H1 (cell line): Measurements from ENCODE around the gene PDGFD. TPM values are rescaled to one million over a fixed set of nuclear protein-coding genes. Genes with fewer than 3 reads are reported as not detected.

Source experiments
- CTCF ChIA-PET: fragments of 300-600 bp; sonication (Branson Sonifier 250); formaldehyde crosslinking; loops from one replicate; lab custom pipeline; 2021; ENCODE audit not compliant: partially characterized antibody; lab: Charles Lee
- POLR2A ChIA-PET: fragments of 300-600 bp; sonication (Branson Sonifier 250); formaldehyde crosslinking; loops from one replicate; lab custom pipeline; 2021; ENCODE audit warnings: inconsistent platforms; ENCODE audit not compliant: partially characterized antibody; lab: Charles Lee
- DNase-seq, 2 experiments: peaks; one replicate each; pipeline versions ENCODE4 v3.0.0 to v3.0.0-alpha.2; 2010 to 2022; ENCODE audit warnings: low spot score in 2 of 2, low read depth in 1 of 2, mixed read lengths in 1 of 2
- FAIRE-seq: peaks from 2 replicates; lab custom pipeline; 2011; peaks lifted over from hg19 to GRCh38; lab: Jason Lieb, UNC
- H2AFZ ChIP-seq: 2 replicates; pipeline ENCODE4 v1.8.1; 2012; ENCODE audit warnings: low read length, inconsistent platforms
- H2AK5ac ChIP-seq: 2 replicates; pipeline ENCODE4 v1.6.1; 2013; ENCODE audit warnings: low read depth, low read length
- H2BK120ac ChIP-seq: replicated peaks from 2 replicates; pipeline ENCODE3; 2013; ENCODE audit warnings: low read depth, low read length, inconsistent platforms
- H2BK12ac ChIP-seq: 2 replicates; pipeline ENCODE4 v1.6.1; 2013; ENCODE audit warnings: low read depth, low read length
- H2BK15ac ChIP-seq: 2 replicates; pipeline ENCODE4 v1.6.1; 2013; ENCODE audit warnings: low read length
- H2BK20ac ChIP-seq: 2 replicates; pipeline ENCODE4 v1.6.1; 2013; ENCODE audit warnings: low read length
- H2BK5ac ChIP-seq: 2 replicates; pipeline ENCODE4 v1.6.1; 2013; ENCODE audit warnings: low read depth, low read length
- H3K14ac ChIP-seq: 2 replicates; pipeline ENCODE4 v1.6.1; 2013; ENCODE audit warnings: inconsistent platforms; ENCODE audit not compliant: insufficient read length
- H3K18ac ChIP-seq: 2 replicates; pipeline ENCODE4 v1.6.1; 2013; ENCODE audit warnings: low read length; ENCODE audit errors: extremely low read depth
- H3K23ac ChIP-seq: 2 replicates; pipeline ENCODE4 v1.6.1; 2013; ENCODE audit warnings: inconsistent platforms; ENCODE audit not compliant: insufficient read length
- H3K23me2 ChIP-seq: 2 replicates; pipeline ENCODE4 v1.6.1; 2013; ENCODE audit warnings: low read depth, low read length
- H3K27ac ChIP-seq: 2 replicates; pipeline ENCODE4 v1.6.1; 2011; ENCODE audit warnings: low read depth, low read length, inconsistent platforms
- H3K27me3 ChIP-seq, 4 experiments: replicated peaks in 1 of 4; 1 replicate in 1 of 4; 2 replicates in 3 of 4; pipeline versions ENCODE4 v1.6.1 to v1.8.1; 2011 to 2013; ENCODE audit warnings: low read length in 3 of 4, mild to moderate bottlenecking in 3 of 4, inconsistent platforms in 2 of 4, mixed read lengths in 2 of 4, moderate library complexity in 1 of 4; ENCODE audit not compliant: control insufficient read depth in 3 of 4, insufficient read depth in 3 of 4; ENCODE audit errors: extremely low read depth in 1 of 4
- H3K36me3 ChIP-seq, 4 experiments: 2 replicates each; pipeline versions ENCODE4 v1.6.1 to v1.8.1; 2011 to 2013; ENCODE audit warnings: mild to moderate bottlenecking in 4 of 4, low read length in 3 of 4, moderate library complexity in 2 of 4, control low read depth in 1 of 4, inconsistent platforms in 1 of 4; ENCODE audit not compliant: insufficient read depth in 4 of 4, control insufficient read depth in 2 of 4
- H3K4ac ChIP-seq: replicated peaks from 2 replicates; pipeline ENCODE3; 2013; ENCODE audit warnings: low read length, low read depth, mixed read lengths, inconsistent platforms; ENCODE audit not compliant: insufficient read length
- H3K4me1 ChIP-seq, 4 experiments: replicated peaks in 1 of 4; 1 replicate in 1 of 4; 2 replicates in 3 of 4; pipeline versions ENCODE4 v1.6.1 to v1.8.1; 2011 to 2013; ENCODE audit warnings: low read length in 3 of 4, inconsistent platforms in 2 of 4, mixed read lengths in 1 of 4; ENCODE audit not compliant: insufficient read depth in 4 of 4, control insufficient read depth in 3 of 4
- H3K4me2 ChIP-seq, 2 experiments: 2 replicates each; pipeline versions ENCODE4 v1.6.1 to v1.8.1; 2011 to 2013; ENCODE audit warnings: low read depth in 2 of 2, low read length in 2 of 2, control low read depth in 1 of 2, inconsistent platforms in 1 of 2, mild to moderate bottlenecking in 1 of 2; ENCODE audit not compliant: insufficient read depth in 1 of 2
- H3K4me3 ChIP-seq, 4 experiments: fragments of 200-600, 300-600 bp in 1 of 4; sonication (generic), shearing (Covaris generic), sonication (Bioruptor Twin) in 1 of 4; 2 replicates each; pipeline versions ENCODE4 v1.5.1 to v1.8.1; 2011 to 2016; ENCODE audit warnings: low read length in 4 of 4, low read depth in 3 of 4, control low read depth in 2 of 4, inconsistent platforms in 2 of 4, mild to moderate bottlenecking in 2 of 4, mixed read lengths in 1 of 4, moderate library complexity in 1 of 4; ENCODE audit not compliant: insufficient read depth in 2 of 4; ENCODE audit errors: extremely low read depth in 1 of 4
- H3K56ac ChIP-seq: replicated peaks from 2 replicates; pipeline ENCODE3; 2013; ENCODE audit warnings: low read depth, mild to moderate bottlenecking, mixed read lengths, low read length, inconsistent platforms; ENCODE audit not compliant: insufficient read length
- H3K79me1 ChIP-seq: 2 replicates; pipeline ENCODE4 v1.6.1; 2013; ENCODE audit warnings: low read depth, low read length, control low read depth
- H3K79me2 ChIP-seq, 2 experiments: 2 replicates each; pipeline versions ENCODE4 v1.6.1 to v1.8.1; 2012 to 2013; ENCODE audit warnings: low read length in 2 of 2, mild to moderate bottlenecking in 2 of 2, inconsistent platforms in 1 of 2; ENCODE audit not compliant: insufficient read depth in 2 of 2, control insufficient read depth in 1 of 2
- H3K9ac ChIP-seq, 4 experiments: replicated peaks in 1 of 4; 1 replicate in 1 of 4; 2 replicates in 3 of 4; pipeline versions ENCODE4 v1.6.1 to v1.8.1; 2011 to 2013; ENCODE audit warnings: low read depth in 3 of 4, low read length in 3 of 4, control low read depth in 2 of 4, mild to moderate bottlenecking in 2 of 4, moderate library complexity in 2 of 4, inconsistent platforms in 1 of 4; ENCODE audit errors: extremely low read depth in 1 of 4
- H3K9me3 ChIP-seq, 2 experiments: 2 replicates each; pipeline versions ENCODE4 v1.6.1 to v1.8.1; 2012 to 2013; ENCODE audit warnings: mild to moderate bottlenecking in 2 of 2, moderate library complexity in 2 of 2, control low read depth in 1 of 2, inconsistent platforms in 1 of 2, low read depth in 1 of 2, low read length in 1 of 2, mixed read lengths in 1 of 2; ENCODE audit not compliant: insufficient read depth in 2 of 2
- H4K20me1 ChIP-seq, 2 experiments: replicated peaks in 1 of 2; 2 replicates each; pipeline versions ENCODE3 to v1.8.1; 2011 to 2013; ENCODE audit warnings: inconsistent platforms in 2 of 2, low read length in 2 of 2, mild to moderate bottlenecking in 1 of 2; ENCODE audit not compliant: insufficient read depth in 2 of 2, control insufficient read depth in 1 of 2
- H4K5ac ChIP-seq: 2 replicates; pipeline ENCODE4 v1.6.1; 2013; ENCODE audit warnings: low read length, low read depth, mixed read lengths, inconsistent platforms; ENCODE audit not compliant: insufficient read length
- H4K8ac ChIP-seq: 2 replicates; pipeline ENCODE4 v1.8.0; 2013; ENCODE audit warnings: mild to moderate bottlenecking, moderate library complexity, low read length, inconsistent platforms; ENCODE audit not compliant: insufficient read depth; ENCODE audit errors: extremely low read depth
- H4K91ac ChIP-seq: replicated peaks from 2 replicates; pipeline ENCODE3; 2013; ENCODE audit warnings: low read length, mixed read lengths, inconsistent platforms; ENCODE audit not compliant: insufficient read length
- CBX5 ChIP-seq: fragments of 300-800, 300-1000 bp; sonication (generic); IDR thresholded peaks from 2 replicates; pipeline ENCODE4 v1.7.1; 2016; ENCODE audit warnings: antibody characterized with exemption, low read length, low read depth
- CHD2 ChIP-seq: IDR thresholded peaks from 2 replicates; pipeline ENCODE4 v1.6.1; 2012; ENCODE audit warnings: low read length, improper control_type of control experiment
- CREB1 ChIP-seq: IDR thresholded peaks from 2 replicates; pipeline ENCODE4 v1.6.1; 2012; ENCODE audit warnings: inconsistent platforms
- E2F6 ChIP-seq: IDR thresholded peaks from 2 replicates; pipeline ENCODE4 v1.6.1; 2012; ENCODE audit warnings: inconsistent platforms
- FOSL1 ChIP-seq: IDR thresholded peaks from 2 replicates; pipeline ENCODE4 v1.6.1; 2011; ENCODE audit warnings: mild to moderate bottlenecking, low read depth, low read length, moderate library complexity; ENCODE audit not compliant: insufficient read depth
- HDAC2 ChIP-seq, 2 experiments: fragments of 300-600 bp in 1 of 2; sonication (generic) in 1 of 2; IDR thresholded peaks; 2 replicates each; pipeline ENCODE4 v1.6.1; 2011 to 2012; ENCODE audit warnings: low read depth in 2 of 2, low read length in 2 of 2, mild to moderate bottlenecking in 2 of 2, moderate library complexity in 2 of 2, borderline replicate concordance in 1 of 2, inconsistent platforms in 1 of 2
- NRF1 ChIP-seq: IDR thresholded peaks from 2 replicates; pipeline ENCODE4 v1.6.1; 2011; ENCODE audit warnings: mild to moderate bottlenecking, low read depth, low read length, improper control_type of control experiment
- RAD21 ChIP-seq, 2 experiments: IDR thresholded peaks in 1 of 2; conservative IDR thresholded peaks in 1 of 2; 2 replicates each; pipeline ENCODE4 v1.6.1; 2011; ENCODE audit warnings: low read depth in 2 of 2, low read length in 2 of 2, improper control_type of control experiment in 1 of 2, inconsistent platforms in 1 of 2, mild to moderate bottlenecking in 1 of 2, moderate library complexity in 1 of 2
- RBBP5 ChIP-seq: IDR thresholded peaks from 2 replicates; pipeline ENCODE4 v1.7.1; 2012; ENCODE audit warnings: low read depth, mild to moderate bottlenecking, inconsistent platforms, low read length, moderate library complexity, borderline replicate concordance
- SIN3A ChIP-seq, 2 experiments: IDR thresholded peaks in 1 of 2; conservative IDR thresholded peaks in 1 of 2; 2 replicates each; pipeline ENCODE4 v1.6.1; 2011 to 2012; ENCODE audit warnings: low read length in 2 of 2, improper control_type of control experiment in 1 of 2, low read depth in 1 of 2, mild to moderate bottlenecking in 1 of 2
- SIRT6 ChIP-seq: IDR thresholded peaks from one replicate; pipeline ENCODE4 v1.7.1; 2012; ENCODE audit warnings: low read length, inconsistent platforms
- SRF ChIP-seq: IDR thresholded peaks from 2 replicates; pipeline ENCODE4 v1.6.1; 2011; ENCODE audit warnings: mild to moderate bottlenecking, low read depth, low read length, moderate library complexity
- TEAD4 ChIP-seq: IDR thresholded peaks from 2 replicates; pipeline ENCODE4 v1.6.1; 2012; ENCODE audit warnings: low read depth, low read length, inconsistent platforms, mixed read lengths
- WGBS, 2 experiments: shearing (Covaris generic) in 1 of 2; methylation state at CpG; one replicate each; pipeline versions ENCODE4 v1.1.6 to v1.1.7; 2013 to 2015; ENCODE audit warnings: low lambda C conversion rate in 2 of 2, mixed read lengths in 2 of 2, inconsistent platforms in 1 of 2, low coverage in 1 of 2, missing lambda C conversion rate in 1 of 2; ENCODE audit not compliant: insufficient replicate concordance in 2 of 2, insufficient coverage in 1 of 2, insufficient read length in 1 of 2; ENCODE audit errors: extremely low coverage in 1 of 2, missing lambda C conversion rate in 1 of 2; 5-methylcytosine and 5-hydroxymethylcytosine counted together
- polyA plus RNA-seq, 7 experiments: library from polyadenylated mRNA; depleted of rRNA in 3 of 7; stranded (reverse) in 5 of 7; unstranded in 2 of 7; fragments of >200 nt in 5 of 7; fragments of 200-250 nt in 2 of 7; gene quantifications; 1 replicate in 5 of 7; 2 replicates in 1 of 7; 4 replicates in 1 of 7; pipeline versions ENCODE4 v1.2.1 to v1.2.3, GENCODE V29; 2011 to 2013; ENCODE audit warnings: missing spikeins in 2 of 7, mixed read lengths in 2 of 7
- total RNA-seq: library from RNA; stranded (reverse); fragmentation: NEBNext Ultra II Directional; extraction: Animal tissue kit (Norgen Biotek cat#: 25700); gene quantifications from 2 replicates; pipeline ENCODE4 v1.2.1, GENCODE V29; 2021

The PDGFD gene
- total and polyA plus RNA-seq, 2 of the 8 experiments (the other 6 are each of a cell fraction or from before 2014, with no cell fraction given): 1.1 to 3.9 TPM

GRCh38 chr11:104106136-104106754 is 57.7 kb downstream of the PDGFD start:
- FAIRE-seq (no peak), DNase-seq (no peak)
- no peak overlapping the region for H3K4me2 ChIP-seq
- TF ChIP-seq SIN3A (conservative IDR thresholded peaks at IDR 0.05 in 1 of 2, IDR thresholded peaks at IDR 0.05 in 1 of 2; ENCODE audit: low read depth in 1 of 2, low read length in 2 of 2) (no peak), E2F6 (no peak), RAD21 (IDR thresholded peaks at IDR 0.05 in 1 of 2, conservative IDR thresholded peaks at IDR 0.05 in 1 of 2; ENCODE audit: low read depth in 2 of 2, low read length in 2 of 2) (no peak), CREB1 (no peak), CHD2 (no peak), SIRT6 (no peak), FOSL1 (no peak), HDAC2 (IDR thresholded peaks at IDR 0.05; ENCODE audit: borderline replicate concordance in 1 of 2, low read depth in 2 of 2, low read length in 2 of 2) (no peak), NRF1 (no peak), CBX5 (no peak), RBBP5 (no peak), SRF (no peak), TEAD4 (no peak)

More at GRCh38 chr11:104106136-104106754, 57.7 kb downstream of the PDGFD start:
- no peak overlapping the region for H3K18ac ChIP-seq
- H3K36me3 ChIP-seq: no peaks in the 10 kb centered on the region
- no peak overlapping the region for H3K4me3 ChIP-seq
- ChIA-PET POLR2A (no interaction called here), CTCF (no interaction called here)
- no peak overlapping the region for H2BK120ac ChIP-seq
- no peak overlapping the region for H3K27ac ChIP-seq
- no peak overlapping the region for H2BK12ac ChIP-seq
- H3K79me1 ChIP-seq: no peaks in the 10 kb centered on the region
- 99% methylated on average over 4 of the region's 5 CpGs; no CpG with 5 or more reads in 1 of the 2 experiments for WGBS, 2 experiments
- no peaks in the 10 kb centered on the region for H4K20me1 ChIP-seq
- no peak overlapping the region for H3K14ac ChIP-seq
- no peak overlapping the region for H4K5ac ChIP-seq
- H4K91ac ChIP-seq: no peak overlapping the region
- H2AK5ac ChIP-seq: no peak overlapping the region
- H3K27me3 ChIP-seq: no peaks in the 10 kb centered on the region
- no peak overlapping the region for H2BK15ac ChIP-seq
- H3K23me2 ChIP-seq: no peaks in the 10 kb centered on the region
- no peak overlapping the region for H2BK5ac ChIP-seq
- H3K4ac ChIP-seq: no peak overlapping the region
- H3K56ac ChIP-seq: no peak overlapping the region
- no peaks in the 10 kb centered on the region for H3K9me3 ChIP-seq
- H3K9ac ChIP-seq: no peak overlapping the region
- H3K4me1 ChIP-seq: no peaks in the 10 kb centered on the region
- H3K23ac ChIP-seq: no peak overlapping the region
- no peak overlapping the region for H4K8ac ChIP-seq
- no peaks in the 10 kb centered on the region for H3K79me2 ChIP-seq
- no peak overlapping the region for H2BK20ac ChIP-seq
- no peak overlapping the region for H2AFZ ChIP-seq
